Measurements from ENCODE around the gene KLHL28. TPM values are rescaled to one million over a fixed set of nuclear protein-coding genes. Genes with fewer than 3 reads are reported as not detected.

KLHL28 gene
- polyA plus RNA-seq, 3 donors, result 4.1 to 16.8 (median 16.4) TPM

DNA sequence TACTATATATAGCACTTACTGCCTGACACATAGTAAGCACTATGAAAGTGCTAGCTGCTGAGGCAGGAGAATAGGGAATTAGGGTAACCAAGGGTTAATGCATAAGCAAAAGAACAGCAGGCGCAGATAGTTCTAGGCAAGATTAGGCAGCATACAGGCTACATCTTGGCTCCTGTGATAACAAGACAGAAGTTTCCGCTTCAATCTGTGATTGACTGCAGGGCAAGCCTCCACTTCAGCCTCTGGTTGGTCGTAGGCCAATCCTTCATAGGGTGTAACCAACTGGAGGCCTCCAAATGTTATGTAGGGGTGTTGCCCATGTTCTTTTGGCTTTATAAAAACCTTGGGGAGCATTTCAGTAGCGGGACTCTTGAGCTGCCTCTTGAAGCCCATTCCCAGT lies 46.9 kb downstream of the KLHL28 start:
- intact Hi-C loops (cut with micrococcal nuclease), result no loop called here
- Histone ChIP-seq H3K4me3 (replicated peaks in 1 of 3; ENCODE audit: low read depth in 2 of 3, low read length in 3 of 3) (no peak overlapping the region), H3K27me3 (ENCODE audit: control insufficient read depth in 2 of 2, insufficient read depth in 2 of 2, low read length in 2 of 2) (peaks cover 37 to 38% of the 10 kb centered on the region in 2 donors), H3K4me1 (ENCODE audit: control insufficient read depth in 1 of 2, insufficient read depth in 2 of 2, low read length in 2 of 2) (peaks cover 0 to 7% of the 10 kb centered on the region in 2 donors), H3K4me2 (replicated peaks; ENCODE audit: extremely low read depth, low read length, poor library complexity, severe bottlenecking) (no peak overlapping the region), H3K79me2 (ENCODE audit: insufficient read depth, low read length) (no peaks in the 10 kb centered on the region), H2AFZ (ENCODE audit: insufficient read depth, low read depth, low read length, poor library complexity, severe bottlenecking) (no peak overlapping the region), H3K27ac (ENCODE audit: low read depth in 1 of 2, low read length in 2 of 2) (no peak overlapping the region), H3K9ac (ENCODE audit: insufficient read depth, low read length, poor library complexity, severe bottlenecking) (no peak overlapping the region), H3K9me3 (replicated peaks in 1 of 2; ENCODE audit: control insufficient read depth in 1 of 2, insufficient read depth in 1 of 2, low read length in 2 of 2) (peaks cover 9 to 27% of the 10 kb centered on the region in 2 donors), H3K36me3 (replicated peaks in 1 of 2; ENCODE audit: control insufficient read depth in 1 of 2, insufficient read depth in 2 of 2, low read length in 2 of 2) (no peaks in the 10 kb centered on the region), H4K20me1 (ENCODE audit: insufficient read depth, low read length) (no peaks in the 10 kb centered on the region)
- Mint-ChIP-seq H3K36me3 (peaks cover 5 to 12% of the 10 kb centered on the region in 2 donors), H3K4me1 (peaks cover 7% of the 10 kb centered on the region), H3K27ac (no peak overlapping the region), H3K9me3 (peaks cover 6 to 18% (median 13%) of the 10 kb centered on the region in 7 donors), H3K4me3 (no peak overlapping the region), H3K27me3 (ENCODE audit: low read depth in 3 of 3) (peaks cover 24 to 38% (median 34%) of the 10 kb centered on the region in 3 donors)
- no peak for TF ChIP-seq CTCF (IDR thresholded peaks at IDR 0.05)
- DNase-seq, result no peak
- WGBS (ENCODE audit: insufficient coverage), result 85% methylated on average over 3 of the region's 4 CpGs

DNA sequence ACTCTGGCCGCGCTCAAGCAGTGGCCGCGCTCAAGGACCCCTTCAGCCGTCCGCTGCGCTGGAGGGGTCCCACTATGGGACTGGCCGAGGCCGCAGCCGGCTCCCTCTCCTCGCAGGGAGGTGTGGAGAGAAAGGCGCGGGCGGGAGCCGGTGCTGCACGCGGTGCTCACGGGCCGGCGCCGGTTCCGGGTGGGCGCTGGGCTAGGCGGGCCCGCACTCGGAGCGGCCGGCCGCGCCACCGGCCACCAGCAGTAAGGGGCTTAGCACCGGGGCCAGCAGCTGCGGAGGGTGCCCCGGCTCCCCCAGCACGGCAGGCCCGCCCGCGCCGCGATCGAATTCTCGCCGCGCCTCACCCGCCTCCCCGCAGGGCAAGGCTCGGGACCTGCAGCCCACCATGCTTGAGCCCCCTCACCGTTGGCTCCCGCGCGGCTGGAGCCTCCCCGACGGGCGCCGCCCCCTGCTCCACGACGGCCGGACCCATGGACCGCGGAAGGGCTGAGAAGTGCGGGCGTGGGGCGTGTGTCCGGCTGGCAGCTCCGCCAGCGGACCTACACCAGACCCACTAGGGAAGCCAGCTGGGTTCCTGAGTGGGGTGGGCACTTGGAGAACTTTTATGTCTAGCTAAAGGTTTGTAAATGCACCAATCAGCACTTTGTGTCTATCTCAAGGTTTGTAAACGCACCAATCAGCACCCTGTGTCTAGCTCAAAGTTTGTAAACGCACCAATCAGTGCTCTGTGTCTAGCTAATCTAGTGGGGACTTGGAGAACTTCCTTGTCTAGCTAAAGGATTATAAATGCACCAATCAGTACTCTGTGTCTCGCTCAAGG lies 49.5 kb downstream of the KLHL28 start:
- no peak overlapping the region for H3K4me2 ChIP-seq (replicated peaks; ENCODE audit: extremely low read depth, low read length, poor library complexity, severe bottlenecking)

More for the DNA sequence above, 49.5 kb downstream of the KLHL28 start:
- Histone ChIP-seq H3K9me3 (replicated peaks in 1 of 2; ENCODE audit: control insufficient read depth in 1 of 2, insufficient read depth in 1 of 2, low read length in 2 of 2) (peaks cover 9 to 27% of the 10 kb centered on the region in 2 donors), H4K20me1 (ENCODE audit: insufficient read depth, low read length) (no peaks in the 10 kb centered on the region), H3K4me1 (ENCODE audit: control insufficient read depth in 1 of 2, insufficient read depth in 2 of 2, low read length in 2 of 2) (peaks cover 0 to 7% of the 10 kb centered on the region in 2 donors), H3K27ac (ENCODE audit: low read depth in 1 of 2, low read length in 2 of 2) (no peak overlapping the region), H2AFZ (ENCODE audit: insufficient read depth, low read depth, low read length, poor library complexity, severe bottlenecking) (peak overlapping the region; percentile 59), H3K4me3 (replicated peaks in 1 of 3; ENCODE audit: low read depth in 2 of 3, low read length in 3 of 3) (no peak overlapping the region), H3K79me2 (ENCODE audit: insufficient read depth, low read length) (no peaks in the 10 kb centered on the region), H3K36me3 (replicated peaks in 1 of 2; ENCODE audit: control insufficient read depth in 1 of 2, insufficient read depth in 2 of 2, low read length in 2 of 2) (no peaks in the 10 kb centered on the region), H3K27me3 (ENCODE audit: control insufficient read depth in 2 of 2, insufficient read depth in 2 of 2, low read length in 2 of 2) (peaks cover 40 to 50% of the 10 kb centered on the region in 2 donors), H3K9ac (ENCODE audit: insufficient read depth, low read length, poor library complexity, severe bottlenecking) (no peak overlapping the region)
- Mint-ChIP-seq H3K9me3 (peaks cover 6 to 18% (median 13%) of the 10 kb centered on the region in 7 donors), H3K27me3 (ENCODE audit: low read depth in 3 of 3) (peaks cover 38 to 51% (median 39%) of the 10 kb centered on the region in 3 donors), H3K4me3 (peak overlapping the region in 1 of 2 donors; percentile 66), H3K27ac (no peak overlapping the region), H3K4me1 (peaks cover 7% of the 10 kb centered on the region), H3K36me3 (peaks cover 5 to 12% of the 10 kb centered on the region in 2 donors)
- TF ChIP-seq CTCF (IDR thresholded peaks at IDR 0.05), result no peak
- WGBS (ENCODE audit: insufficient coverage), result 19% methylated on average over 67 of the region's 69 CpGs
- intact Hi-C loops (cut with micrococcal nuclease), result no loop called here
- no peak for DNase-seq

All from CD14-positive monocyte (primary cell).